PC-9 (cell line): ENCODE data around the gene C2orf76.
"Not testable (repeated sequence)": the region's sequence is repeated elsewhere in the genome, so short reads cannot be mapped to it uniquely, and the experiment has no call there.

Source experiments
- EZH2 ChIP-seq: fragments of 200-600 bp; sonication (generic); IDR thresholded peaks from 2 replicates; pipeline ENCODE4 v1.8.0; 2017; ENCODE audit warnings: antibody characterized with exemption, low read depth
- TF ChIP-seq, protein P1 (sequence below): fragments of 200-600 bp; sonication (generic); conservative IDR thresholded peaks from 2 replicates; pipeline ENCODE4 v1.6.1; 2017; ENCODE audit warnings: mixed run types, antibody characterized with exemption, mild to moderate bottlenecking, moderate library complexity

GRCh38 chr2:119376406-119376805 lies 9.8 kb upstream of the C2orf76 start:
- TF ChIP-seq, protein P1, sequence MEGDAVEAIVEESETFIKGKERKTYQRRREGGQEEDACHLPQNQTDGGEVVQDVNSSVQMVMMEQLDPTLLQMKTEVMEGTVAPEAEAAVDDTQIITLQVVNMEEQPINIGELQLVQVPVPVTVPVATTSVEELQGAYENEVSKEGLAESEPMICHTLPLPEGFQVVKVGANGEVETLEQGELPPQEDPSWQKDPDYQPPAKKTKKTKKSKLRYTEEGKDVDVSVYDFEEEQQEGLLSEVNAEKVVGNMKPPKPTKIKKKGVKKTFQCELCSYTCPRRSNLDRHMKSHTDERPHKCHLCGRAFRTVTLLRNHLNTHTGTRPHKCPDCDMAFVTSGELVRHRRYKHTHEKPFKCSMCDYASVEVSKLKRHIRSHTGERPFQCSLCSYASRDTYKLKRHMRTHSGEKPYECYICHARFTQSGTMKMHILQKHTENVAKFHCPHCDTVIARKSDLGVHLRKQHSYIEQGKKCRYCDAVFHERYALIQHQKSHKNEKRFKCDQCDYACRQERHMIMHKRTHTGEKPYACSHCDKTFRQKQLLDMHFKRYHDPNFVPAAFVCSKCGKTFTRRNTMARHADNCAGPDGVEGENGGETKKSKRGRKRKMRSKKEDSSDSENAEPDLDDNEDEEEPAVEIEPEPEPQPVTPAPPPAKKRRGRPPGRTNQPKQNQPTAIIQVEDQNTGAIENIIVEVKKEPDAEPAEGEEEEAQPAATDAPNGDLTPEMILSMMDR = not testable (repeated sequence)
- not testable (repeated sequence) for TF ChIP-seq EZH2
